HG02938 (cell line): Measurements from ENCODE around the gene NUP50.
"Not testable (repeated sequence)": the region's sequence is repeated elsewhere in the genome, so short reads cannot be mapped to it uniquely, and the experiment has no call there.

Source experiments
- ATAC-seq: cut with Tn5 transposase; IDR thresholded peaks from one replicate; pipeline ENCODE4 v1.9.1; 2021; ENCODE audit warnings: mild to moderate bottlenecking, moderate library complexity; ENCODE audit not compliant: unreplicated experiment

NUP50 gene

DNA sequence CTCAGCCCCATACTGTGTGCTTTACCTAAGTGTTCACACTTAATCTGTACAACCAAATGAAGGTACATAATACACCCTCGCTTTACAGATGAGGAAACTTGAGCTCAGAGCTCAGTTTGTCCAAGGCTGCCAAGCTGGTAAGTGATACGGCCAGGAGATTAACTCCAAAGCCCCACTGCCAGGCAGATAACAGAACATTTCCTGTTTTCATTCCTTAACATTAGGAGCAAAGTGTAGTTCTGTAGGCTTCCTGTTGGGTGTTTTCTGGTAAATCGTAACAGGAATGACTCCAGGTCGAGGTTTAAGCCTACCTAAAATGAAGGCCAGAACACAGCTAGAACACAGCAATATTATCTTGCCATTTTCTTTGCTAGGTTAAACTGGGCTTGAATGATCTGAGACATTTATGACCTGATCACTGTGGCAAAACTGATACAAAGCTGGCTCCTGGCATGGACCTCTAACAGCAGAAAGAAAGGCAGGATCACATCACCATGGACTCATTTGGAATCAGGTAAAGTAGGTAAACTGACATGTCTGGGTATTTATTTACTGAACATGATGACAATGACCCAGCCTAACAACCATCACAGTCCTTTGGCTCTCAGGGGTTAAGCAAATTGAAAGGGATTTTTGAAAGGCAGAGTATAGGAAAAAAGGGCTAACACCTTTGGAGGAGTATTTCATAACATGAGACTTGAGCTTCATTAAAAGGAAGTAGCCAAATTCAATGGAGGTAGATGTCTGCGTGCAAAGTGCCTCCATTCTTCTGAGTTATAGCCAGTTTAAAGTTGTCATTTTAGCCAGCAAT, 3.9 kb upstream of the NUP50 start:
- ATAC-seq: no peak

DNA sequence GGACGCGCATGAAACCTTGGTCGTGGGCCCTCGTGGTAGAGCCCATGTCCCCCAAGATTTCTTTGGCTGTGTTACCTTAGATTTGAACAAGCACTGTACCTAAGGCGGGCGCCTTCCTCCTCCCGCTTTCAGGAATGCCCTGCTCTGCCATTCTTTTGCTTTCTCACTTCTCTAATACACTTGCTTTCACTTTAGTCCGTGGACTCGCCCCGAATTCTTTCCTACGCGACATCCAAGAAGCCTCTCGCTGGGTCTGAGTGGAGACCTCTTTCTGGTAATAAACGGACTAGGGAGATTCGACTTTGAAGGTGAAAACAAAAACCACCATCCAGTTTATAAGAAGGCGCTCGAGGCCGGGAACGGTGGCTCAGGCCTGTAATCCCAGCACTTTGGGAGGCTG, 1.2 kb upstream of the NUP50 start:
- ATAC-seq: no peak

GRCh38 chr22:45163099-45163450, 650 bp upstream of the NUP50 start:
- peak; percentile 16 for ATAC-seq

GRCh38 chr22:45164270-45165088, 754 bp downstream of the NUP50 start:
- peak; percentile 30 for ATAC-seq

- no peak for ATAC-seq
Observed at GRCh38 chr22:45166932-45167331, 3.2 kb downstream of the NUP50 start.

GRCh38 chr22:45169591-45170466, 6.1 kb downstream of the NUP50 start:
- no peak for ATAC-seq

DNA sequence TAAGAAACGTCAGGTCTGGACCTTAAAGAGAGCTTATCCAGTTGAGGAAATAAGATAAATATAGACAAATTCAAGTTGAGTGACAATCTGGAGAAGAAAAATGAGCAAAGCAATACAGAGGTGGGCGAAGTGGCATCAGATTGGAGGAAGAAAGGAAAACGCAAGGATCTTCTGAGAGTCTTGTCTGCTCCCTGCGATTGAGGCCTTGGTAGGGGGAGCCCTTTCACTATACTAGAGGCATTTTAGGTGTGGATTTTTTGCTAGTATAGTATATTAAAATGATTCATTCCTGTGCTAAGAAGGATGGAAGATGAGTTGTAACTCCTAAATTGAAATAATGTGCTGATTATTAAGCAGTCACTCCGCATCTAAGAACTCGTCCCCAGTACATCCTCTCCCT, 8.1 kb downstream of the NUP50 start:
- no peak for ATAC-seq

DNA sequence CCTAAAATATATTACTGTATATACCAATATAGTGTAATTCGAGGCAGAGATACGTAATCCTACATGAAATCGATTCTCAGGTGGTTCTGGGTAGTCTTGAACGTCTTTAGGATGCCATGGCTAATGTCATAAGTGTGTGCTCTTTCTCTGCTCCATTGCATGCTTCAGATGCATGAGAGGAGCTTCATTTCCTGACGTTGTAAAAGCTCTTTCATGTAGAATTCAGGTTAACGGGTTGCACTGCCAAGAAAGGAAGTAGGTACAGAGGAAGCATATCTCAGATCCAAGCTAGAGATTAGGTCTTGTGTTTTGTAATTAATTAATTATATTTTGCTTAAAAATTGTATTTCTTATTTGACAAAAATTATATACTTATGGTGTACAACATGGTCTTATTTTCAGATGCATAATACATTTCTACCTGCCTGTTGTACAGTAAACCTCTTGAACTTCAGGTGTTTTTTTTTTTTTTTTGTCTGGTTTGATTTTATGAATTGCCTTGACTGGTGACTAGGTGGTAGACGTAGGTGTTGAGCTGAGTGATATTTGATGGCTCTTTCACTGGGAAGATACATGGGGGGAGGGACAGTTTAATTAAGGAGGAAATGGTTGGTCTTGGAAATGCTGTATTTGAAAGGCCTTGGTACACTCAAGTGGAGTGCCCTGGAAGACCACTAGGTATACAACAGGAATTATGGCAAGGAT, 9.3 kb downstream of the NUP50 start:
- ATAC-seq: no peak

GRCh38 chr22:45179276-45180049, 15.7 kb downstream of the NUP50 start:
- ATAC-seq: no peak

GRCh38 chr22:45180146-45180679, 16.5 kb downstream of the NUP50 start:
- ATAC-seq: no peak

GRCh38 chr22:45181240-45181639, 17.5 kb downstream of the NUP50 start:
- no peak for ATAC-seq

GRCh38 chr22:45181766-45182165, 18.0 kb downstream of the NUP50 start:
- ATAC-seq: no peak

- ATAC-seq: no peak
Observed at GRCh38 chr22:45183974-45184373, 20.2 kb downstream of the NUP50 start.

DNA sequence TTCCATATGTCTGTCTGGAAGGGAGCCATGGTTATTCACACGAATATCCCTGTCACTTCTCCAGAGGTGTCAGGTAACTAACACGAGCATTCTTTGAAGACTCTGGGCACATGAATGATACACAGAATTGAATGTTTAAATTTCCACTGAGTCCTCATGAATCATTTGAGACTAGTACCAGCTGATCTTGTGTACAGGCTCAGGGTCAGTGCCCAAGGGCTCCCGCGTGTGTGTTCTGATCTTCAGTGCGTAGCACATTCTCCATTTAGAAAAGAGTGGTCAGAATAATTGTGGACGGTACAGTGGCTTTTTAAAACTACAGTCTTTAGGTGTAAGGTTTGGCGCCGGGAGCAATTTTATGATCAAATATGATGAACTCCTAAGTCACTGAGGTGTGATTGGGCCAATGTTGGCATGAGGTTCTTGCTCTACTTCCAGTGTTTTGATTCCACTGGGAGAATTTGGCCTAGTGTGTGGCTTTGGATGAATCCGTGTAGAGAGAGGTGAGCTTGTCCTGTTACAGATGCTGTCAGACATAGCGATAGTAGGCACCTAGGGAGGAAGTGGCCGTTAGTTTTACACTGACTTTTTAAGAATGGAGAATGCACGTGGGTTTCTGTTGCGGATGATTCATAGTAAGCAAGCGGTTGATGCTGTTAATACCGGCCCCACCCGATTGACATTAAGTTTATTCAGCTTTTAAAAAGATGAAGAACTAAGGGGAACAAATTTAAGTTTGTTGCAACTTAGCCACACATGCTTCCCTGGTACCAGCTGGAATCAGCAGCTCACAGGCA, 22.2 kb downstream of the NUP50 start:
- no peak for ATAC-seq

- ATAC-seq: no peak
Observed at GRCh38 chr22:45187891-45188290, 24.2 kb downstream of the NUP50 start.

- no peak for ATAC-seq
Observed at GRCh38 chr22:45188779-45189178, 25.1 kb downstream of the NUP50 start.

DNA sequence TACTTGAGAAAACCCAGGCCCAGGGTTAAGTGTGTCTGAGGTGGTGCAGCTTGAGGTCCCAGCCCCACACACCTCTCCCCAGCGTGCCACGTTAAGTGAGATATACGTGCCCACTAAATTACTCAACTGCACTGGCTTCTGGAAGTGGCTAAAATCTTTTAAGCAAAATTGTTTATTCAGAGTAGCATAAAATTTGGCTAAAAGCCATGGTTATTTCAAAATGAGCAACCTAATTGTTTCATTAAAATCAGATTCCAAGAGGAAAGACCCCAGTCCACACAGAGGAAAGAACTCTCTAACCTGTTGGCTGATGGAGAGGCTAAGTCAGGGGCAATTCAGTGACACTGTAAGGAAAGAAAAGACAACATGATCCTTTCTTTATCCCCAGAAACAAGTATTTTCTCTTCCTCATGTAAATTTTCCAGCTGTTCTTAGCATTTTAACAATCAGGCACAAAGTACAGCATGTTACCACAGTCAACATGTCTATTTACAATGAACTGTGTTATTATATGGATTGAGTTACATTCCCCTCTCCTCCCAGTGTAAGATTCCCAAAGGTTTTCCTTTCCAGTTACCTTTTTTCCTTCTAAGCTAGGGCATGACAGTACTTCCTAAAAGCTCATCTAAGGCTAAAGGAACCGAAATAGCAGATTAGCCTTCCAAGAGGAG, 26.6 kb downstream of the NUP50 start:
- ATAC-seq: no peak

DNA sequence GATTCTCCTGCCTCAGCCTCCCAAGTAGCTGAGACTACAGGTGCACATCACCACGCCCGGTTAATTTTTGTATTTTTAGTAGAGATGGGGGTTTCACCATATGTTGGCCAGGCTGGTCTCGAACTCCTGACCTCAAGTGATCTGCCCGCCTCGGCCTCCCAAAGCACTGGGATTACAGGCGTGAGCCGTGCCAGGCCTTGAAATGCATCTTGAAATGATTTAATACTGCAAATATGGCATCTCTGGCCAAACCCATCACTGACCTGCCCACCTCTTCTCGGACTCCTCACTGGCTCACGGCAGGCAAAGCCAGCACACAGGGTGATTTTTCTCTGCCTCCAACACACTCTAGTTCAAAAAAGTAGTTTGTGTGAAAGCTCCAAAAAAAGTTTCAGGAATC, 28.0 kb downstream of the NUP50 start:
- ATAC-seq: not testable (repeated sequence)
